Measurements from ENCODE around the gene LAMTOR1.

DNA sequence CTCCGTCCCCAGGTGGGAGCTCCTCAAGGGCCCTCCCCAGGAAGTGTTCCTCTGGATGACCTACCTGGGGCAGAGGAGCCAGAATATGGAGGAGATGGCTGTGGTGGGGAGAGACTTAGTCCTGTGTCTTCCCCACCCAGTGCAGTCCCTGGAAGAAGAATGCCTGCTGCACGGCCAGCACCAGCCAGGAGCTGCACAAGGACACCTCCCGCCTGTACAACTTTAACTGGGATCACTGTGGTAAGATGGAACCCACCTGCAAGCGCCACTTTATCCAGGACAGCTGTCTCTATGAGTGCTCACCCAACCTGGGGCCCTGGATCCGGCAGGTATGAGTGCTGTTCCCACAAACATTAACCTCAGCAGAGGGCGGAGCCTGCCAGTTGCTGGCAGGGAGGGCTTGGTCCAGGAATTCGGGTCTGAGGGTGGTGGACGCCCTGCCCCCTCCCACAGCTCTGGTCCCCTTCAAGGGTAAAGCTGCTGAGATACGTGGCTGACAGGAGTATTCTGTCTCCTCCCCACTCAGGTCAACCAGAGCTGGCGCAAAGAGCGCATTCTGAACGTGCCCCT is 35.8 kb upstream of the LAMTOR1 start:
- TF ChIP-seq CTCF (conservative IDR thresholded peaks at IDR 0.05) (no peak), EZH2 (IDR thresholded peaks at IDR 0.05; ENCODE audit: low read depth) (no peak)
